ENCODE results near the gene ADSL. TPM values are rescaled to one million over a fixed set of nuclear protein-coding genes. Genes with fewer than 3 reads are reported as not detected.

The ADSL gene
- total and polyA plus RNA-seq, 2 donors from 2014 or later: 42.5 to 57.5 TPM

DNA sequence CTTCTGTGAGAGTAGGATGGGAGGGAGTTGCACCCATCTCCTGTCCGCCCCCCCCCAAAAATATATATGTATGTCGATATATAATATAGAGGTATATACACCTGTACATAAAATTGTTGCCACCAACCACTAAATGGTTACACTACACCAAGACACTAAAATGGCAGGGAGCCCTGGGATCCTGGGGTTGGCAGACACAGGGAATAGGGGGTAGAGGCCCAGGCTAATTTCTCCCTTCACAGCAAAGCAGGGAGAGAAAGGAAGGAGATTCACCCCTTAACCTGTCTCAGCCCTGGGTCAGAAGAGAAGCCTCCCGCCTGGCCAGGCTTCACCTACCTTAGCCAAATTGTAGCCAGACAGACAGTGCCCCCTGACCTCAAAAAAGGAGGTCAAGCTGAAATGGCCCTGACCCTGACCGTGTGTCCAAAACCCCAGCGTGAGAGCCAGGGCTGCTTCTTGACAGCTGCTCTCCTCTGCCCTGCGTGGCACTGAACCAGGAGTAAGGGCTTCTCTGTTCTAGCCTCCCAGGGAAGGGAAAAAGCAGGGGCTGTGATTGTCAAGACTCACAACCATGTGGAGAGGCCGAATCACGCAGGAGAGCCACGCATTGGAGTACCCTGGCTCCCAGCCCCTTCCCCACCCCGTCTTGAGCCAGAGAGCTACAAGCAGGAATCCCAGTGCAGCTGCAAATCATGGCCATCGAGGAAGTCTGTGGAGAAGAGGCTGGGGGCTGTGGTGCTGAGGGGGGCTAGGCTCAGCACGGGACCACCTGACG is 64.6 kb downstream of the ADSL start:
- no peak overlapping the region for H3K9ac ChIP-seq (ENCODE audit: low read length in 3 of 3)
- H3K9me3 ChIP-seq (ENCODE audit: control insufficient read depth in 2 of 3, insufficient read depth in 1 of 3, low read length in 3 of 3): no peaks in the 10 kb centered on the region
- TF ChIP-seq, protein P1, sequence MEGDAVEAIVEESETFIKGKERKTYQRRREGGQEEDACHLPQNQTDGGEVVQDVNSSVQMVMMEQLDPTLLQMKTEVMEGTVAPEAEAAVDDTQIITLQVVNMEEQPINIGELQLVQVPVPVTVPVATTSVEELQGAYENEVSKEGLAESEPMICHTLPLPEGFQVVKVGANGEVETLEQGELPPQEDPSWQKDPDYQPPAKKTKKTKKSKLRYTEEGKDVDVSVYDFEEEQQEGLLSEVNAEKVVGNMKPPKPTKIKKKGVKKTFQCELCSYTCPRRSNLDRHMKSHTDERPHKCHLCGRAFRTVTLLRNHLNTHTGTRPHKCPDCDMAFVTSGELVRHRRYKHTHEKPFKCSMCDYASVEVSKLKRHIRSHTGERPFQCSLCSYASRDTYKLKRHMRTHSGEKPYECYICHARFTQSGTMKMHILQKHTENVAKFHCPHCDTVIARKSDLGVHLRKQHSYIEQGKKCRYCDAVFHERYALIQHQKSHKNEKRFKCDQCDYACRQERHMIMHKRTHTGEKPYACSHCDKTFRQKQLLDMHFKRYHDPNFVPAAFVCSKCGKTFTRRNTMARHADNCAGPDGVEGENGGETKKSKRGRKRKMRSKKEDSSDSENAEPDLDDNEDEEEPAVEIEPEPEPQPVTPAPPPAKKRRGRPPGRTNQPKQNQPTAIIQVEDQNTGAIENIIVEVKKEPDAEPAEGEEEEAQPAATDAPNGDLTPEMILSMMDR (IDR thresholded peaks at IDR 0.05; ENCODE audit: borderline replicate concordance, extremely low read depth, insufficient read depth): no peak
- peaks cover 0 to 10% (median 0%) of the 10 kb centered on the region in 3 donors for H3K4me1 ChIP-seq (ENCODE audit: control insufficient read depth in 2 of 3, insufficient read depth in 2 of 3, low read depth in 1 of 3, low read length in 3 of 3)
- intact Hi-C loops (cut with DNase I): no loop called here
- H3K27me3 ChIP-seq (ENCODE audit: control insufficient read depth, insufficient read depth, low read length): no peaks in the 10 kb centered on the region
- DNase-seq (no peak), FAIRE-seq (no peak)
- H3K4me3 ChIP-seq (ENCODE audit: low read length in 3 of 3): no peak overlapping the region
- H3K27ac ChIP-seq (ENCODE audit: low read depth in 2 of 2, low read length in 2 of 2): no peak overlapping the region
- H3K36me3 ChIP-seq (ENCODE audit: control insufficient read depth in 2 of 3, insufficient read depth in 3 of 3, low read length in 3 of 3): peaks cover 0 to 24% (median 15%) of the 10 kb centered on the region in 3 donors

DNA sequence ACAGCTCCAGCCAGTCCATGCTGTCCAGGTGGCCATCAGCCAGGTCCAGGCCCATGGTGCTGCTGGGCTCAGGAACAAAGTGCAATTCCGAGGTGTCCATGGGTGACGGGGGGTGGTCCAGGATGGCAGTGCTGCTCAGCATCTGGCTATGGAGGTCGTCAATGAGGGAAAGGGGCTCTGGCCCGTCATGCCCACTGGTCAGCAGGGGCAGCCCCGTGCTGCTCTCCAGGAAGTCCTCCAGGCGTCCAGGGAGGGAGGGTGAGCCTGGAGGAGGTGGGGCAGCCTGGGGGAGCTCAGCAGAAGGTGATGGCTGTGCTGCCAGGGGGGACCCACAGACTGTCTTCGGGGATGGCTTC is 65.2 kb downstream of the ADSL start:
- Histone ChIP-seq H3K4me3 (ENCODE audit: low read length in 3 of 3) (no peak overlapping the region), H3K36me3 (ENCODE audit: control insufficient read depth in 2 of 3, insufficient read depth in 3 of 3, low read length in 3 of 3) (peaks cover 0 to 24% (median 15%) of the 10 kb centered on the region in 3 donors), H3K9ac (ENCODE audit: low read length in 3 of 3) (no peak overlapping the region), H3K27ac (ENCODE audit: low read depth in 2 of 2, low read length in 2 of 2) (no peak overlapping the region), H3K4me1 (ENCODE audit: control insufficient read depth in 2 of 3, insufficient read depth in 2 of 3, low read depth in 1 of 3, low read length in 3 of 3) (peaks cover 0 to 12% (median 0%) of the 10 kb centered on the region in 3 donors), H3K9me3 (ENCODE audit: control insufficient read depth in 2 of 3, insufficient read depth in 1 of 3, low read length in 3 of 3) (no peaks in the 10 kb centered on the region), H3K27me3 (ENCODE audit: control insufficient read depth, insufficient read depth, low read length) (no peaks in the 10 kb centered on the region)
- intact Hi-C loops (cut with DNase I): no loop called here
- DNase-seq (no peak), FAIRE-seq (no peak)
- TF ChIP-seq, protein P1 (IDR thresholded peaks at IDR 0.05; ENCODE audit: borderline replicate concordance, extremely low read depth, insufficient read depth): no peak

DNA sequence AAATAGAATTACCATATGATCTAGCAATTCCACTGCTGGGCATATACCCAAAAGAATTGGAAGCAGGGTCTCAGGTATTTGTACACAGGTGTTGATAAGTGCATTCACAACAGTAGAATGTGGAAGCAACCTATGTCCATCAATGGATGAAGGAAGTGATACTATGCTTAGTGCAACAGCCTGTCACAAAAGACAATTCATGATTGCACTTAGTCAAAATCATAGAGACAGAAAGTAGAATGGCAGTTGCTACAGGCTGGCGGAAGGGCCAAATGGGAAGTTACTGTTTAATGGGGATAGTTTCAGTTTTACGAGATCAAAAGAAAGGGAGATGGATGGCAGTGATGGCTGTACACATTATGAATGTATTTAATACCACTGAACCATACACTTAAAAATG is 66.1 kb downstream of the ADSL start:
- Histone ChIP-seq H3K27ac (ENCODE audit: low read depth in 2 of 2, low read length in 2 of 2) (no peak overlapping the region), H3K36me3 (ENCODE audit: control insufficient read depth in 2 of 3, insufficient read depth in 3 of 3, low read length in 3 of 3) (peaks cover 0 to 16% (median 12%) of the 10 kb centered on the region in 3 donors), H3K27me3 (ENCODE audit: control insufficient read depth, insufficient read depth, low read length) (no peaks in the 10 kb centered on the region), H3K9ac (ENCODE audit: low read length in 3 of 3) (no peak overlapping the region), H3K4me3 (ENCODE audit: low read length in 3 of 3) (no peak overlapping the region), H3K9me3 (ENCODE audit: control insufficient read depth in 2 of 3, insufficient read depth in 1 of 3, low read length in 3 of 3) (no peaks in the 10 kb centered on the region), H3K4me1 (ENCODE audit: control insufficient read depth in 2 of 3, insufficient read depth in 2 of 3, low read depth in 1 of 3, low read length in 3 of 3) (peaks cover 0 to 12% (median 0%) of the 10 kb centered on the region in 3 donors)
- DNase-seq: no peak
- intact Hi-C loops (cut with DNase I): no loop called here
- no peak for FAIRE-seq
- TF ChIP-seq, protein P1 (IDR thresholded peaks at IDR 0.05; ENCODE audit: borderline replicate concordance, extremely low read depth, insufficient read depth): no peak

All from kidney (tissue), 14 donors.